GM19463 (cell line): ENCODE measurements around the gene LMTK2.

Experiments
- ATAC-seq: cut with Tn5 transposase; IDR thresholded peaks from one replicate; pipeline ENCODE4 v1.9.1; 2021; ENCODE audit warnings: mild to moderate bottlenecking, moderate library complexity; ENCODE audit not compliant: unreplicated experiment

The LMTK2 gene

GRCh38 chr7:98136423-98136822 lies 29.8 kb downstream of the LMTK2 start:
- ATAC-seq, result no peak

- ATAC-seq, result no peak
These were observed 30.6 kb downstream of the LMTK2 start for GRCh38 chr7:98137134-98137825.

- ATAC-seq, result peak; percentile 70
These were observed 31.1 kb downstream of the LMTK2 start for GRCh38 chr7:98137826-98138151.

- ATAC-seq, result no peak
These were observed 32.0 kb downstream of the LMTK2 start for GRCh38 chr7:98138672-98139071.

GRCh38 chr7:98142658-98143057 lies 36.0 kb downstream of the LMTK2 start:
- ATAC-seq, result no peak

GRCh38 chr7:98148607-98149006 lies 41.9 kb downstream of the LMTK2 start:
- no peak for ATAC-seq

GRCh38 chr7:98149116-98149692 lies 42.5 kb downstream of the LMTK2 start:
- ATAC-seq, result no peak

GRCh38 chr7:98151884-98152283 lies 45.2 kb downstream of the LMTK2 start:
- no peak for ATAC-seq

- no peak for ATAC-seq
These were observed 50.0 kb downstream of the LMTK2 start for GRCh38 chr7:98156700-98157099.

- ATAC-seq, result no peak
These were observed 51.1 kb downstream of the LMTK2 start for GRCh38 chr7:98157761-98158160.

GRCh38 chr7:98162758-98163157 lies 56.1 kb downstream of the LMTK2 start:
- ATAC-seq, result no peak

GRCh38 chr7:98163269-98163668 lies 56.6 kb downstream of the LMTK2 start:
- ATAC-seq, result no peak

- ATAC-seq, result no peak
These were observed 57.2 kb downstream of the LMTK2 start for GRCh38 chr7:98163704-98164494.

- peak; percentile 66 for ATAC-seq
These were observed 59.4 kb downstream of the LMTK2 start for GRCh38 chr7:98165827-98166667.

- ATAC-seq, result no peak
These were observed 60.0 kb downstream of the LMTK2 start for GRCh38 chr7:98166668-98166970.

GRCh38 chr7:98167653-98168052 lies 61.0 kb downstream of the LMTK2 start:
- no peak for ATAC-seq

- ATAC-seq, result peak; percentile 59
These were observed 61.7 kb downstream of the LMTK2 start for GRCh38 chr7:98168181-98168903.

GRCh38 chr7:98168904-98169621 lies 62.4 kb downstream of the LMTK2 start:
- no peak for ATAC-seq

GRCh38 chr7:98170966-98171365 lies 64.3 kb downstream of the LMTK2 start:
- no peak for ATAC-seq

GRCh38 chr7:98171449-98171848 lies 64.8 kb downstream of the LMTK2 start:
- ATAC-seq, result no peak
